Mesenchymal stem cell (in vitro differentiated cells and primary cell): Measurements from ENCODE around the gene PKLR. TPM values are rescaled to one million over a fixed set of nuclear protein-coding genes. Genes with fewer than 3 reads are reported as not detected.
A peak's percentile ranks its signal among the peaks of the same experiment; 100 is the strongest.

Experiments
- DNase-seq: peaks from one replicate; pipeline ENCODE4 v3.0.0-alpha.2; 2013
- H2AFZ ChIP-seq: one replicate; pipeline ENCODE4 v1.6.1; 2013; ENCODE audit warnings: low read depth, mild to moderate bottlenecking, control low read depth, inconsistent platforms, low read length, moderate library complexity
- H2AK5ac ChIP-seq: 2 replicates; pipeline ENCODE4 v1.6.1; 2013; ENCODE audit warnings: low read length, moderate library complexity, mild to moderate bottlenecking, inconsistent platforms; ENCODE audit not compliant: severe bottlenecking
- H2BK120ac ChIP-seq: one replicate; pipeline ENCODE4 v1.6.1; 2013; ENCODE audit warnings: low read depth, mild to moderate bottlenecking, inconsistent platforms, low read length, moderate library complexity
- H2BK12ac ChIP-seq, 2 experiments: one replicate each; pipeline ENCODE4 v1.6.1; 2013; ENCODE audit warnings: inconsistent platforms in 2 of 2, low read length in 2 of 2, mild to moderate bottlenecking in 2 of 2, moderate library complexity in 2 of 2, control low read depth in 1 of 2
- H2BK15ac ChIP-seq: one replicate; pipeline ENCODE4 v1.6.1; 2013; ENCODE audit warnings: mild to moderate bottlenecking, low read depth, inconsistent platforms; ENCODE audit not compliant: poor library complexity, severe bottlenecking
- H2BK5ac ChIP-seq: 2 replicates; pipeline ENCODE4 v1.6.1; 2013; ENCODE audit warnings: low read depth, mild to moderate bottlenecking, low read length, control low read depth, inconsistent platforms; ENCODE audit not compliant: poor library complexity, severe bottlenecking
- H3K14ac ChIP-seq, 2 experiments: one replicate each; pipeline ENCODE4 v1.6.1; 2013; ENCODE audit warnings: inconsistent platforms in 2 of 2, low read length in 2 of 2, control low read depth in 1 of 2, mild to moderate bottlenecking in 1 of 2, moderate library complexity in 1 of 2
- H3K18ac ChIP-seq, 2 experiments: one replicate each; pipeline ENCODE4 v1.6.1; 2013; ENCODE audit warnings: inconsistent platforms in 2 of 2, low read length in 2 of 2, control low read depth in 1 of 2, low read depth in 1 of 2, mild to moderate bottlenecking in 1 of 2
- H3K23ac ChIP-seq, 2 experiments: one replicate each; pipeline ENCODE4 v1.6.1; 2013; ENCODE audit warnings: inconsistent platforms in 2 of 2, low read length in 2 of 2, mild to moderate bottlenecking in 2 of 2, moderate library complexity in 2 of 2, control low read depth in 1 of 2
- H3K27ac ChIP-seq: 2 replicates; pipeline ENCODE4 v1.5.1; 2013; ENCODE audit warnings: mild to moderate bottlenecking, moderate library complexity, low read length, control low read depth, inconsistent platforms; ENCODE audit not compliant: poor library complexity, severe bottlenecking
- H3K27me3 ChIP-seq, 2 experiments: 2 replicates each; pipeline versions ENCODE4 v1.6.1 to v1.7.0; 2013; ENCODE audit warnings: low read length in 2 of 2, mild to moderate bottlenecking in 2 of 2, moderate library complexity in 2 of 2, control low read depth in 1 of 2, inconsistent platforms in 1 of 2; ENCODE audit not compliant: control insufficient read depth in 1 of 2, insufficient read depth in 1 of 2
- H3K36me3 ChIP-seq, 2 experiments: 2 replicates each; pipeline versions ENCODE4 v1.6.1 to v1.7.0; 2013; ENCODE audit warnings: low read length in 2 of 2, control low read depth in 1 of 2, inconsistent platforms in 1 of 2, low read depth in 1 of 2, mild to moderate bottlenecking in 1 of 2; ENCODE audit not compliant: insufficient read depth in 2 of 2, control insufficient read depth in 1 of 2
- H3K4ac ChIP-seq, 2 experiments: one replicate each; pipeline ENCODE4 v1.6.1; 2013; ENCODE audit warnings: inconsistent platforms in 2 of 2, low read length in 2 of 2, mild to moderate bottlenecking in 2 of 2, moderate library complexity in 2 of 2, control low read depth in 1 of 2, low read depth in 1 of 2
- H3K4me1 ChIP-seq: 2 replicates; pipeline ENCODE4 v1.6.1; 2013; ENCODE audit warnings: low read depth, low read length, control low read depth; ENCODE audit not compliant: control insufficient read depth, insufficient read depth
- H3K4me2 ChIP-seq: 2 replicates; pipeline ENCODE4 v1.6.1; 2013; ENCODE audit warnings: low read length, mild to moderate bottlenecking, inconsistent platforms; ENCODE audit not compliant: poor library complexity, severe bottlenecking
- H3K4me3 ChIP-seq, 2 experiments: 2 replicates each; pipeline versions ENCODE4 v1.5.1 to v1.7.0; 2013; ENCODE audit warnings: low read length in 2 of 2, mild to moderate bottlenecking in 2 of 2, control low read depth in 1 of 2, low read depth in 1 of 2; ENCODE audit not compliant: insufficient read depth in 1 of 2
- H3K79me1 ChIP-seq: replicated peaks from 2 replicates; pipeline ENCODE4 v1.6.1; 2013; ENCODE audit warnings: mild to moderate bottlenecking, control low read depth, low read length, inconsistent platforms; ENCODE audit not compliant: poor library complexity, severe bottlenecking
- H3K9ac ChIP-seq: 2 replicates; pipeline ENCODE4 v1.7.0; 2013; ENCODE audit warnings: mild to moderate bottlenecking, low read length, moderate library complexity
- H3K9me3 ChIP-seq: 2 replicates; pipeline ENCODE4 v1.7.0; 2013; ENCODE audit warnings: mild to moderate bottlenecking, low read length; ENCODE audit not compliant: control insufficient read depth
- H4K8ac ChIP-seq: one replicate; pipeline ENCODE4 v1.6.1; 2013; ENCODE audit warnings: inconsistent platforms, mild to moderate bottlenecking, low read length, moderate library complexity
- H4K91ac ChIP-seq: one replicate; pipeline ENCODE4 v1.6.1; 2013; ENCODE audit warnings: mild to moderate bottlenecking, low read length, inconsistent platforms
- WGBS: methylation state at CpG from one replicate; pipeline ENCODE4 v1.1.7; 2013; ENCODE audit warnings: mixed read lengths; 5-methylcytosine and 5-hydroxymethylcytosine counted together
- polyA plus RNA-seq, 2 experiments: library from polyadenylated mRNA; stranded (reverse); fragments of 200-250 nt; gene quantifications; one replicate each; pipeline ENCODE4 v1.2.3, GENCODE V29; 2013

Gene PKLR
- polyA plus RNA-seq (2013, experiment 1 of 2): not detected
- 0.01 TPM for polyA plus RNA-seq (2013, experiment 2 of 2)

DNA sequence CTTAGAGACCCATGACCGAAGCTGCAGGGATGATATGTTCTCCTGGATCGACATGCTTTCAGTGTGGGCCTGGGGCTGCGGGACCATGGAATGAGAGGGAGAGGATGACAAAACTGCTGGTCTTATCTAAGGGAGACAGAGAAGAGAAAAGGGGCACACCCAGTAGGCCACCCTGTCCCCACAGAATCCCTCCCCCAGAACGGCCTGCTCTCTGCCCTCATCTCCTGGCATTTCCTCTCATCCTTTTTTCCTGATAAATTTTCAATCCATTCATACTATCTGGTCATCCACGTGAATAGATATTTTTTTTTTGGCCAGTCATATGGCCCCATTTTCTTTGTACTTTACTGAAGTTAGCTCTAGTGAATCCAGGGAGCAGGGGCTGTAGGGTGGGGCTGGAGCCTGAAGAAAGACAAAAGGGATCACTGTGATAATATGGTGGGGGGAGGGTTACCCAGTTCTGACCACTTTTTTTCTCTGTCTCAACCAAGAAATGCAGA is at the start of gene PKLR:
TSS of gene PKLR (minus strand) at position 97 of the 500 bp plus-strand sequence. CDS start at position 54, 43 bp downstream.
- Histone ChIP-seq H3K27me3 (peaks cover 14 to 15% of the 10 kb centered on the region in 2 experiments), H3K4me2 (no peak within 1 kb of the TSS), H3K18ac (no peak within 1 kb of the TSS), H3K4me3 (no peak within 1 kb of the TSS), H3K27ac (no peak within 1 kb of the TSS), H3K23ac (no peak within 1 kb of the TSS), H3K9me3 (no peaks in the 10 kb centered on the region), H4K8ac (no peak within 1 kb of the TSS), H3K14ac (no peak within 1 kb of the TSS), H2BK15ac (no peak within 1 kb of the TSS), H3K36me3 (peaks cover 0 to 3% of the 10 kb centered on the region in 2 experiments), H3K4me1 (peaks cover 12% of the 10 kb centered on the region), H3K79me1 (peaks cover 2% of the 10 kb centered on the region), H2BK12ac (no peak within 1 kb of the TSS), H2AK5ac (no peak within 1 kb of the TSS), H2BK120ac (no peak within 1 kb of the TSS), H3K4ac (no peak within 1 kb of the TSS), H3K9ac (no peak within 1 kb of the TSS), H4K91ac (no peak within 1 kb of the TSS), H2AFZ (no peak within 1 kb of the TSS), H2BK5ac (no peak within 1 kb of the TSS)
- WGBS: 85% methylated on average over 5 of the region's 5 CpGs
- DNase-seq: no peak

GRCh38 chr1:155342842-155343241 is 41.6 kb upstream of the PKLR start:
- Histone ChIP-seq H2BK5ac (no peak overlapping the region), H2AFZ (no peak overlapping the region), H3K4me2 (no peak overlapping the region), H3K4me3 (no peak overlapping the region), H3K27me3 (no peaks in the 10 kb centered on the region), H4K91ac (no peak overlapping the region), H3K36me3 (peaks cover 39 to 83% of the 10 kb centered on the region in 2 experiments), H3K4me1 (no peaks in the 10 kb centered on the region), H3K9me3 (no peaks in the 10 kb centered on the region), H2BK120ac (no peak overlapping the region), H2BK12ac (no peak overlapping the region), H3K18ac (no peak overlapping the region), H2BK15ac (no peak overlapping the region), H2AK5ac (no peak overlapping the region), H3K27ac (no peak overlapping the region), H3K23ac (no peak overlapping the region), H3K9ac (no peak overlapping the region), H3K14ac (no peak overlapping the region), H4K8ac (no peak overlapping the region), H3K79me1 (peaks cover 6% of the 10 kb centered on the region), H3K4ac (no peak overlapping the region)
- WGBS: 96% methylated on average over 3 of the region's 3 CpGs
- no peak for DNase-seq

- Histone ChIP-seq H2BK5ac (no peak overlapping the region), H3K9me3 (no peaks in the 10 kb centered on the region), H2BK12ac (no peak overlapping the region), H3K27me3 (no peaks in the 10 kb centered on the region), H2AK5ac (no peak overlapping the region), H3K4me2 (no peak overlapping the region), H3K27ac (no peak overlapping the region), H3K36me3 (peaks cover 28 to 85% of the 10 kb centered on the region in 2 experiments), H2BK15ac (no peak overlapping the region), H2BK120ac (no peak overlapping the region), H3K9ac (no peak overlapping the region), H4K91ac (no peak overlapping the region), H3K23ac (no peak overlapping the region), H3K18ac (no peak overlapping the region), H3K4ac (no peak overlapping the region), H3K79me1 (peaks cover 11% of the 10 kb centered on the region), H4K8ac (no peak overlapping the region), H3K4me1 (no peaks in the 10 kb centered on the region), H2AFZ (no peak overlapping the region), H3K4me3 (no peak overlapping the region), H3K14ac (no peak overlapping the region)
- 98% methylated on average over 5 of the region's 8 CpGs for WGBS
- peak; percentile 46 for DNase-seq
Observed at GRCh38 chr1:155339515-155340097, 38.4 kb upstream of the PKLR start.

- Histone ChIP-seq H4K8ac (no peak overlapping the region), H3K4me2 (no peak overlapping the region), H2BK15ac (no peak overlapping the region), H3K27me3 (no peaks in the 10 kb centered on the region), H2BK12ac (no peak overlapping the region), H2AK5ac (no peak overlapping the region), H3K18ac (no peak overlapping the region), H3K36me3 (peaks cover 41 to 66% of the 10 kb centered on the region in 2 experiments), H2AFZ (no peak overlapping the region), H4K91ac (no peak overlapping the region), H3K9ac (no peak overlapping the region), H3K9me3 (no peaks in the 10 kb centered on the region), H2BK5ac (no peak overlapping the region), H3K14ac (no peak overlapping the region), H3K79me1 (peaks cover 13% of the 10 kb centered on the region), H3K4me1 (no peaks in the 10 kb centered on the region), H3K27ac (no peak overlapping the region), H3K4ac (no peak overlapping the region), H2BK120ac (no peak overlapping the region), H3K4me3 (no peak overlapping the region), H3K23ac (no peak overlapping the region)
- peak; percentile 68 for DNase-seq
- WGBS: 46% methylated on average over 1 of the region's 1 CpG
Observed at GRCh38 chr1:155334962-155335361, 33.7 kb upstream of the PKLR start.
